Esophagus muscularis mucosa (tissue), 4 donors: ENCODE results near the gene LPCAT3. TPM values are rescaled to one million over a fixed set of nuclear protein-coding genes. Genes with fewer than 3 reads are reported as not detected.

Experiments used
- DNase-seq: peaks from one replicate; pipeline ENCODE4 v3.0.0-alpha.2; 2017; ENCODE audit errors: extremely low spot score
- H3K27ac ChIP-seq, 4 donors: fragments of 200-600 bp; sonication (generic); replicated peaks in 1 of 4; 1 replicate in 3 of 4; 2 replicates in 1 of 4; pipeline ENCODE4 v1.5.1; 2016 to 2019; ENCODE audit warnings: mild to moderate bottlenecking in 1 of 4
- H3K27me3 ChIP-seq, 4 donors: fragments of 200-600 bp; sonication (generic); one replicate each; pipeline versions ENCODE4 v1.5.1 to v1.6.0; 2016 to 2019
- H3K36me3 ChIP-seq, 4 donors: fragments of 200-600 bp; sonication (generic); one replicate each; pipeline ENCODE4 v1.5.1; 2016 to 2019
- H3K4me1 ChIP-seq, 4 donors: fragments of 200-600 bp; sonication (generic); one replicate each; pipeline ENCODE4 v1.5.1; 2016 to 2019
- H3K4me3 ChIP-seq, 4 donors: fragments of 200-600 bp; sonication (generic); 1 replicate in 2 of 4; 2 replicates in 2 of 4; pipeline ENCODE4 v1.5.1; 2016 to 2019; ENCODE audit warnings: mild to moderate bottlenecking in 4 of 4, moderate library complexity in 1 of 4
- H3K9me3 ChIP-seq, 4 donors: fragments of 200-600 bp; sonication (generic); 1 replicate in 3 of 4; 2 replicates in 1 of 4; pipeline ENCODE4 v1.5.1; 2016 to 2019
- CTCF ChIP-seq, 3 experiments: fragments of 200-600 bp in 2 of 3; fragments of 450-650 bp in 1 of 3; sonication (generic) in 2 of 3; IDR thresholded peaks; one replicate each; pipeline ENCODE4 v1.5.1; 2017 to 2019; ENCODE audit warnings: antibody characterized with exemption in 3 of 3, mild to moderate bottlenecking in 2 of 3, moderate library complexity in 1 of 3
- EP300 ChIP-seq: sonication (generic); formaldehyde crosslinking; IDR thresholded peaks from one replicate; pipeline ENCODE4 v1.6.1; 2017; ENCODE audit warnings: antibody characterized with exemption
- POLR2A ChIP-seq: fragments of 450-650 bp; IDR thresholded peaks from one replicate; pipeline ENCODE4 v1.6.1; 2017; ENCODE audit warnings: antibody characterized with exemption, moderate library complexity, mild to moderate bottlenecking, low read depth
- POLR2AphosphoS5 ChIP-seq, 2 donors: sonication (generic); formaldehyde crosslinking; IDR thresholded peaks; one replicate each; pipeline ENCODE4 v1.6.1; 2017; ENCODE audit warnings: antibody characterized with exemption in 2 of 2
- WGBS: methylation state at CpG from one replicate; pipeline ENCODE4 v1.1.5; 2018; 5-methylcytosine and 5-hydroxymethylcytosine counted together
- intact Hi-C: fragments of 100-400 bp; cut with DNase I; formaldehyde crosslinking; loops from one replicate; pipeline ENCODE4 v1.15.1; 2023
- total RNA-seq, 4 donors: library from RNA; depleted of rRNA; stranded (reverse); fragments of >200 nt; gene quantifications; one replicate each; pipeline versions ENCODE4 v1.1.0 to v1.2.1, GENCODE V29; 2016

Gene LPCAT3
- total RNA-seq, 4 donors from 2014 or later = 21.6 to 33.3 (median 26.2) TPM

GRCh38 chr12:6964605-6965025 lies 53.7 kb downstream of the LPCAT3 start:
- Histone ChIP-seq H3K4me3 (no peak overlapping the region), H3K27me3 (no peaks in the 10 kb centered on the region), H3K27ac (peak overlapping the region; percentile 70 to 84 (median 75)), H3K9me3 (no peaks in the 10 kb centered on the region), H3K36me3 (peaks cover 36 to 46% (median 40%) of the 10 kb centered on the region in 4 donors), H3K4me1 (peaks cover 50 to 72% (median 63%) of the 10 kb centered on the region in 4 donors)
- no peak for DNase-seq
- intact Hi-C loops = loop anchor here (1.0 to 5.0 kb wide), 2 partner anchors 40 to 92 kb away; partner anchors contain the start of gene SPSB2
- TF ChIP-seq POLR2A = no peak
- no peak for TF ChIP-seq EP300
- no peak for TF ChIP-seq CTCF (IDR thresholded peaks at IDR 0.05)
- TF ChIP-seq POLR2AphosphoS5 (IDR thresholded peaks at IDR 0.05) = no peak
- 61% methylated on average over 3 of the region's 8 CpGs for WGBS

GRCh38 chr12:6963791-6964413 lies 54.4 kb downstream of the LPCAT3 start:
- Histone ChIP-seq H3K36me3 (peaks cover 36 to 43% (median 39%) of the 10 kb centered on the region in 4 donors), H3K4me3 (peak overlapping the region in 1 of 4 donors; percentile 32), H3K9me3 (no peaks in the 10 kb centered on the region), H3K27ac (peak overlapping the region; percentile 70 to 84 (median 75)), H3K27me3 (no peaks in the 10 kb centered on the region), H3K4me1 (peaks cover 48 to 69% (median 59%) of the 10 kb centered on the region in 4 donors)
- TF ChIP-seq CTCF (IDR thresholded peaks at IDR 0.05) (no peak), POLR2AphosphoS5 (IDR thresholded peaks at IDR 0.05) (no peak), POLR2A (no peak), EP300 (no peak)
- DNase-seq = no peak
- intact Hi-C loops = no loop called here
- 72% methylated on average over 16 of the region's 17 CpGs for WGBS

DNA sequence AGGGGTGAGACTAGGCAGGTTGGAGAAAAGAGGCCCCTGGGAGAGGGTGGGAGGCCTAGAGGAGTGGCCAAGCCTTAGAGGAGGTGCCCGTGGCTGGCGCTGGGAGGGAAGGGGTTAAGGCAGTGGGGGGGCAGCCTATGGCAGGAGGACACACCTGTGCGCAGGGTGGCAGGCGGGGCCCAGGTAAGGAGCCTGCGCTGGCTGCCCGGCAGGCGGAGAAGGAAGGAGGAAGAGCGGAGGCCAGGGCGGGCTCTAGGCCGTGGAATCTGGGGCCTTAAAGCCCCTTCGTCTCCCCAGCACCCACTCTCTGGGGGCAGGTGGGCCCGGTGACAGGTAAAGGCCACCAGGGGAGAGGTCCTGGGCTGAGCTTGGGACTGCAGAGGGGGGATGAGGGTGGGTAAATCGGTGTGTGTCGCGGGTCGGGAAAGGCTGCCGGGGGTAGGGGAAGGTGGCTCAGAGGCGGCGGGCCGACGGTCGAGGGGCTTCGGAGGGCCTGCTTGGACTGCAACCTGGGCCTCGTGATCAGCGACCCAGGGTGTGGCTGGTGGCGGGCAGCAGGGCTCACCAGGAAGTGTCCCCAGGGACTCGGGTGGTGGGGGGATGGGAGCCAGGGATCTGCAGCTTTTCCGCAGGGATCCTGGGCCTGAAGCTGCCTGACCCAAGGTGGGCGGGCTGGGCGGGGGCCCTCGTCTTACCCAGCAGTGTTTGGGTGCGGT lies 55.1 kb downstream of the LPCAT3 start:
- Histone ChIP-seq H3K36me3 (peaks cover 29 to 36% (median 32%) of the 10 kb centered on the region in 4 donors), H3K4me1 (peaks cover 47 to 69% (median 55%) of the 10 kb centered on the region in 4 donors), H3K27me3 (no peaks in the 10 kb centered on the region), H3K9me3 (no peaks in the 10 kb centered on the region), H3K27ac (peak overlapping the region; percentile 61 to 84 (median 71)), H3K4me3 (peak overlapping the region in 1 of 4 donors; percentile 32)
- DNase-seq = no peak
- WGBS = 76% methylated on average over 23 of the region's 32 CpGs
- intact Hi-C loops = no loop called here
- TF ChIP-seq POLR2A (no peak), CTCF (IDR thresholded peaks at IDR 0.05) (no peak), EP300 (no peak), POLR2AphosphoS5 (IDR thresholded peaks at IDR 0.05) (no peak)

DNA sequence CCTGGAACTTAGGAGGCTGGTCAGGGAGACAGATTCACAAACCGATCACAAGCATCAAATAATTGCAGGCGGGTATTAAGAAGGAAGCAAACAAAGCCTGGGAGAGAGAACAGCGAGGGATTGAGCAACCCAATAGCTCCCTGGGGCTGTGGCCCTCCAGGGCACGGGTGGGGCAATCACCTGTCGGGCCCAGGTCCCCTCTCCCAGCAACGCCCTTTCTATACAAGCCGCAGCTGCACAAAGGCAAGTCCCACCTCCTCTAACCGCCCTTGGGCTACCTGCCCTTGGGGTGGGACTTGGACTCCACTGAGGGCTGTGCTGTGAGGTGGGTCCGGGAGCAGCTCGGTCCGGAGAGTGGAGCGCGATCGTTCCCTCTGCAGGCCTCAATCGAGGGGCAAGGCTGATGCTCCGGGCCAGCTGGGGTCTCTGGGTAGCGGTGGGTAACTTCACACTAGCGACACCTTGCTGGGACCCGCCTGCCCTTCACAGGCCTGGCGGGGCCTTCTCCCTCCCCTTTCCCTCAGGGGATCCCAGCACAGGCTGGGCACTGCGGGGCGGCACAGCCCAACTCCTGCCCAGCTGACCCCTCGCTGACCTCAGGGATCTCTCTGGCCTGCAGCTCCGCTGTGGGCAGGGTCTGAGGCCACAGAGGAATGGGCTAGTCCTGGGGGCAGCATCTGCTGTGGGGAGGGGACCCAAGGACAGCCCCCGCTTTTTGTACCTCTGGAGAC lies 55.8 kb downstream of the LPCAT3 start:
- H3K4me3 ChIP-seq = peak overlapping the region in 3 of 4 donors; percentile 12 to 30 (median 18)
- 66% methylated on average over 18 of the region's 25 CpGs for WGBS
- peak overlapping the region; percentile 61 to 84 (median 71) for H3K27ac ChIP-seq
- TF ChIP-seq CTCF (IDR thresholded peaks at IDR 0.05) (peak in 1 of 3 experiments; percentile 3), POLR2AphosphoS5 (IDR thresholded peaks at IDR 0.05) (no peak), EP300 (no peak)
- intact Hi-C loops = no loop called here
- H3K9me3 ChIP-seq = no peaks in the 10 kb centered on the region
- peaks cover 47 to 65% (median 52%) of the 10 kb centered on the region in 4 donors for H3K4me1 ChIP-seq
- DNase-seq = no peak
- H3K36me3 ChIP-seq = peaks cover 22 to 28% (median 25%) of the 10 kb centered on the region in 4 donors
- no peaks in the 10 kb centered on the region for H3K27me3 ChIP-seq
